HepG2 (cell line): ENCODE measurements around the gene NFATC3. TPM values are rescaled to one million over a fixed set of nuclear protein-coding genes. Genes with fewer than 3 reads are reported as not detected.

Experiments
- ATAD3A ChIP-seq: sonication (generic); formaldehyde crosslinking; IDR thresholded peaks from 2 replicates; pipeline ENCODE4 v1.4.0; 2020; ENCODE audit warnings: missing genetic modification reagents
- CEBPG ChIP-seq: IDR thresholded peaks from 2 replicates; pipeline ENCODE4 v1.6.1; 2016
- EEA1 ChIP-seq: sonication (generic); formaldehyde crosslinking; IDR thresholded peaks from 2 replicates; pipeline ENCODE4 v1.5.1; 2020; ENCODE audit warnings: mild to moderate bottlenecking, missing genetic modification reagents, borderline replicate concordance
- GTF3A ChIP-seq: sonication (generic); formaldehyde crosslinking; conservative IDR thresholded peaks from 2 replicates; pipeline ENCODE4 v1.4.0; 2020; ENCODE audit warnings: mild to moderate bottlenecking, missing genetic modification reagents
- HDAC2 ChIP-seq: sonication (generic); formaldehyde crosslinking; IDR thresholded peaks from 2 replicates; pipeline ENCODE4 v1.4.0; 2020; ENCODE audit warnings: missing genetic modification reagents
- IRX3 ChIP-seq: sonication (generic); formaldehyde crosslinking; IDR thresholded peaks from 2 replicates; pipeline ENCODE4 v1.8.1; 2023; ENCODE audit warnings: mild to moderate bottlenecking, low read depth, missing genetic modification reagents, borderline replicate concordance
- MIER2 ChIP-seq: IDR thresholded peaks from 2 replicates; pipeline ENCODE4 v1.6.1; 2016; ENCODE audit warnings: missing biosample characterization, missing genetic modification reagents
- MTF1 ChIP-seq: sonication (generic); formaldehyde crosslinking; IDR thresholded peaks from 2 replicates; pipeline ENCODE4 v1.5.0; 2020; ENCODE audit warnings: missing genetic modification reagents
- POLR2AphosphoS5 ChIP-seq: IDR thresholded peaks from 2 replicates; pipeline ENCODE4 v1.6.1; 2012; ENCODE audit warnings: low read depth, low read length
- RORA ChIP-seq: sonication (generic); formaldehyde crosslinking; IDR thresholded peaks from 2 replicates; pipeline ENCODE4 v1.5.0; 2020; ENCODE audit warnings: mild to moderate bottlenecking, missing genetic modification reagents, moderate library complexity
- SIX4 ChIP-seq: sonication (generic); formaldehyde crosslinking; IDR thresholded peaks from 2 replicates; pipeline ENCODE4 v1.4.0; 2020; ENCODE audit warnings: missing genetic modification reagents
- SRF ChIP-seq: IDR thresholded peaks from 2 replicates; pipeline ENCODE4 v1.6.1; 2011; ENCODE audit warnings: mild to moderate bottlenecking, low read depth, low read length, moderate library complexity
- TBP ChIP-seq: sonication (generic); formaldehyde crosslinking; IDR thresholded peaks from 2 replicates; pipeline ENCODE4 v1.5.0; 2020; ENCODE audit warnings: missing genetic modification reagents
- TOPORS ChIP-seq: sonication (generic); formaldehyde crosslinking; IDR thresholded peaks from 2 replicates; pipeline ENCODE4 v1.8.0; 2023; ENCODE audit warnings: mild to moderate bottlenecking, missing genetic modification reagents
- TP53 ChIP-seq: sonication (generic); formaldehyde crosslinking; conservative IDR thresholded peaks from 2 replicates; pipeline ENCODE4 v1.4.0; 2020; ENCODE audit warnings: missing genetic modification reagents
- ZFP36 ChIP-seq: fragments of 150-350 bp; IDR thresholded peaks from 2 replicates; pipeline ENCODE4 v1.6.1; 2018; ENCODE audit warnings: borderline replicate concordance, low read length, low read depth; ENCODE audit not compliant: partially characterized antibody
- ZKSCAN8 ChIP-seq: IDR thresholded peaks from 2 replicates; pipeline ENCODE4 v1.6.1; 2016; ENCODE audit warnings: borderline replicate concordance, missing genetic modification reagents, missing compliant biosample characterization
- ZNF282 ChIP-seq: fragments of 450-650 bp; IDR thresholded peaks from 2 replicates; pipeline ENCODE4 v1.6.1; 2018; ENCODE audit not compliant: partially characterized antibody
- ZNF501 ChIP-seq: sonication (generic); formaldehyde crosslinking; IDR thresholded peaks from 2 replicates; pipeline ENCODE4 v1.5.1; 2020; ENCODE audit warnings: mild to moderate bottlenecking, moderate library complexity, missing genetic modification reagents
- ZNF607 ChIP-seq: sonication (generic); formaldehyde crosslinking; IDR thresholded peaks from 2 replicates; pipeline ENCODE4 v1.5.1; 2020; ENCODE audit warnings: missing genetic modification reagents, mild to moderate bottlenecking, borderline replicate concordance
- ZNF766 ChIP-seq: sonication (generic); formaldehyde crosslinking; IDR thresholded peaks from 2 replicates; pipeline ENCODE4 v1.5.0; 2020; ENCODE audit warnings: missing genetic modification reagents, borderline replicate concordance
- ZNF776 ChIP-seq: sonication (generic); formaldehyde crosslinking; IDR thresholded peaks from 2 replicates; pipeline ENCODE4 v1.4.0; 2020; ENCODE audit warnings: mild to moderate bottlenecking, missing genetic modification reagents
- polyA plus RNA-seq, 8 experiments: library from polyadenylated mRNA; depleted of rRNA in 3 of 8; stranded (reverse) in 7 of 8; unstranded in 1 of 8; fragments of >200 nt; fragmentation: Illumina TruSeq in 4 of 8; extraction: Trizol in 4 of 8; gene quantifications; 2 replicates each; pipeline versions ENCODE4 v1.2.1 to v1.2.3, GENCODE V29; 2011 to 2016; ENCODE audit warnings: low read depth in 4 of 8, missing spikeins in 1 of 8, mixed read lengths in 1 of 8; ENCODE audit not compliant: insufficient read depth in 1 of 8
- total RNA-seq, 5 experiments: library from RNA; depleted of rRNA; stranded (reverse); fragments of >200 nt; fragmentation: Illumina TruSeq; extraction: Trizol; gene quantifications; 2 replicates each; pipeline ENCODE4 v1.2.3, GENCODE V29; 2016; ENCODE audit warnings: low read depth in 1 of 5
- TF ChIP-seq, protein P1 (sequence below): sonication (generic); formaldehyde crosslinking; IDR thresholded peaks from 2 replicates; pipeline ENCODE4 v1.5.1; 2020; ENCODE audit warnings: mild to moderate bottlenecking, missing genetic modification reagents
- TF ChIP-seq, protein P2 (sequence below): sonication (generic); formaldehyde crosslinking; IDR thresholded peaks from 2 replicates; pipeline ENCODE4 v1.4.0; 2020; ENCODE audit warnings: missing genetic modification reagents, borderline replicate concordance

NFATC3 gene
- total and polyA plus RNA-seq, 2 of the 13 experiments (the other 11 are each of a cell fraction or from before 2014, with no cell fraction given) = 52.6 to 62.7 TPM

GRCh38 chr16:68079626-68080344 lies 5.4 kb upstream of the NFATC3 start (continued):
- TF ChIP-seq POLR2AphosphoS5 (peak; percentile 71), TBP (peak; percentile 84; the same call in 1 of the 2 replicates), HDAC2 (CRISPR knock-in tag) (peak; percentile 98), ZNF607 (CRISPR knock-in tag) (peak; percentile 95; the same call in 1 of the 2 replicates), GTF3A (CRISPR knock-in tag) (no peak), SIX4 (CRISPR knock-in tag) (peak; percentile 60; the same call in 1 of the 2 replicates), TP53 (CRISPR knock-in tag) (peak; percentile 89; the same call in 1 of the 2 replicates), MTF1 (CRISPR knock-in tag) (no peak; the same call in 1 of the 2 replicates), SRF (peak; percentile 14; the same call in 1 of the 2 replicates), TOPORS (CRISPR knock-in tag) (peak; percentile 77), ZNF282 (no peak), ATAD3A (CRISPR knock-in tag) (no peak), MIER2 (CRISPR knock-in tag) (peak; percentile 47; the same call in 1 of the 2 replicates), IRX3 (CRISPR knock-in tag) (peak; percentile 84), RORA (no peak), ZNF501 (CRISPR knock-in tag) (peak; percentile 93), EEA1 (CRISPR knock-in tag) (0 out of 2 replicates have a peak, but pooled peaks have one; percentile 69), ZNF766 (CRISPR knock-in tag) (peak; percentile 88), ZFP36 (no peak), ZKSCAN8 (peak; percentile 93; the same call in 1 of the 2 replicates), CEBPG (CRISPR knock-in tag) (peak; percentile 48), ZNF776 (CRISPR knock-in tag) (no peak)
- TF ChIP-seq, protein P1, sequence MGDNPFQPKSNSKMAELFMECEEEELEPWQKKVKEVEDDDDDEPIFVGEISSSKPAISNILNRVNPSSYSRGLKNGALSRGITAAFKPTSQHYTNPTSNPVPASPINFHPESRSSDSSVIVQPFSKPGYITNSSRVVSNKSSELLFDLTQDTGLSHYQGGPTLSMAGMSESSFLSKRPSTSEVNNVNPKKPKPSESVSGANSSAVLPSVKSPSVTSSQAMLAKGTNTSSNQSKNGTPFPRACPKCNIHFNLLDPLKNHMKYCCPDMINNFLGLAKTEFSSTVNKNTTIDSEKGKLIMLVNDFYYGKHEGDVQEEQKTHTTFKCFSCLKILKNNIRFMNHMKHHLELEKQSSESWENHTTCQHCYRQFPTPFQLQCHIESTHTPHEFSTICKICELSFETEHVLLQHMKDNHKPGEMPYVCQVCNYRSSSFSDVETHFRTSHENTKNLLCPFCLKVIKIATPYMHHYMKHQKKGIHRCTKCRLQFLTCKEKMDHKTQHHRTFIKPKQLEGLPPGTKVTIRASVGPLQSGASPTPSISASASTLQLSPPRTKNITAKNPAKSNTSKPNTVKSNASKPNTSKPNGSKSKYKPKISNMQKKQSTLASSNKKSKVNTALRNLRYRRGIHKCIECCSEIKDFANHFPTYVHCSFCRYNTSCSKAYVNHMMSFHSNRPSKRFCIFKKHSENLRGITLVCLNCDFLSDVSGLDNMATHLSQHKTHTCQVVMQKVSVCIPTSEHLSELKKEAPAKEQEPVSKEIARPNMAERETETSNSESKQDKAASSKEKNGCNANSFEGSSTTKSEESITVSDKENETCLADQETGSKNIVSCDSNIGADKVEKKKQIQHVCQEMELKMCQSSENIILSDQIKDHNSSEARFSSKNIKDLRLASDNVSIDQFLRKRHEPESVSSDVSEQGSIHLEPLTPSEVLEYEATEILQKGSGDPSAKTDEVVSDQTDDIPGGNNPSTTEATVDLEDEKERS (CRISPR knock-in tag) = peak; percentile 63; the same call in 1 of the 2 replicates
- TF ChIP-seq, protein P2, sequence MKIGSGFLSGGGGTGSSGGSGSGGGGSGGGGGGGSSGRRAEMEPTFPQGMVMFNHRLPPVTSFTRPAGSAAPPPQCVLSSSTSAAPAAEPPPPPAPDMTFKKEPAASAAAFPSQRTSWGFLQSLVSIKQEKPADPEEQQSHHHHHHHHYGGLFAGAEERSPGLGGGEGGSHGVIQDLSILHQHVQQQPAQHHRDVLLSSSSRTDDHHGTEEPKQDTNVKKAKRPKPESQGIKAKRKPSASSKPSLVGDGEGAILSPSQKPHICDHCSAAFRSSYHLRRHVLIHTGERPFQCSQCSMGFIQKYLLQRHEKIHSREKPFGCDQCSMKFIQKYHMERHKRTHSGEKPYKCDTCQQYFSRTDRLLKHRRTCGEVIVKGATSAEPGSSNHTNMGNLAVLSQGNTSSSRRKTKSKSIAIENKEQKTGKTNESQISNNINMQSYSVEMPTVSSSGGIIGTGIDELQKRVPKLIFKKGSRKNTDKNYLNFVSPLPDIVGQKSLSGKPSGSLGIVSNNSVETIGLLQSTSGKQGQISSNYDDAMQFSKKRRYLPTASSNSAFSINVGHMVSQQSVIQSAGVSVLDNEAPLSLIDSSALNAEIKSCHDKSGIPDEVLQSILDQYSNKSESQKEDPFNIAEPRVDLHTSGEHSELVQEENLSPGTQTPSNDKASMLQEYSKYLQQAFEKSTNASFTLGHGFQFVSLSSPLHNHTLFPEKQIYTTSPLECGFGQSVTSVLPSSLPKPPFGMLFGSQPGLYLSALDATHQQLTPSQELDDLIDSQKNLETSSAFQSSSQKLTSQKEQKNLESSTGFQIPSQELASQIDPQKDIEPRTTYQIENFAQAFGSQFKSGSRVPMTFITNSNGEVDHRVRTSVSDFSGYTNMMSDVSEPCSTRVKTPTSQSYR = peak; percentile 92; the same call in 1 of the 2 replicates
